T-helper 1 cell (primary cell): ENCODE data around the gene CFAP20DC.
"Not testable (repeated sequence)": the region's sequence is repeated elsewhere in the genome, so short reads cannot be mapped to it uniquely, and the experiment has no call there.

Experiments used
- DNase-seq, 5 donors: peaks; one replicate each; pipeline ENCODE4 v3.0.0-alpha.2; 2012 to 2020

Gene CFAP20DC

DNA sequence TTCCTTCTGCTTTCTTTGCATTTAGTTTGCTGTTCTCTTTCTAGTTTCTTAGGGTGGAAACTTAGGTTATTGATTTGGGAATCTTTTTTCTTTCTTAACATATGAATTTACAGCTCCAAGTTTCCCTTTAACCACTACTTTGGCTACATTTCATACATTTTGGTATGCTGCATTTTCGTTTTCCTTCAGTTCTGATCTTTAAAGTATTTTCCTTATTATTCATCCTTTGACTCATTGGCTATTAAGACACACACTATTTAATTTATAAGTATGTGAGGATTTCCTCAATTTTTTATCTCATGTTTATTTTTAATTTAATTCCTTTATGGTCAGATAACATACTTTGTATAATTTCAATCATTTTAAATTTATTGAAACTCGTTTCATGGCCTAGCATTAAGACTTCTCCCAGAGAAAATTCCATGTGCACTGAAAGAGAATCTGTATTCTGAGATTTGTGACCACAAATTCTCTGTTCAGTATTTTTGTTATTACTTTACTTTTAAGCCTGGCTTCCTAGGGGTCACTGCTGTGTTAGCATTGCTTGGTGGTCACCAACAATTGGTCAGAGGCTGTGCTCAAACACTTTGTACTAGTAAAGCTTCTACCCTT lies 87.7 kb downstream of the CFAP20DC start:
- no peak for DNase-seq

DNA sequence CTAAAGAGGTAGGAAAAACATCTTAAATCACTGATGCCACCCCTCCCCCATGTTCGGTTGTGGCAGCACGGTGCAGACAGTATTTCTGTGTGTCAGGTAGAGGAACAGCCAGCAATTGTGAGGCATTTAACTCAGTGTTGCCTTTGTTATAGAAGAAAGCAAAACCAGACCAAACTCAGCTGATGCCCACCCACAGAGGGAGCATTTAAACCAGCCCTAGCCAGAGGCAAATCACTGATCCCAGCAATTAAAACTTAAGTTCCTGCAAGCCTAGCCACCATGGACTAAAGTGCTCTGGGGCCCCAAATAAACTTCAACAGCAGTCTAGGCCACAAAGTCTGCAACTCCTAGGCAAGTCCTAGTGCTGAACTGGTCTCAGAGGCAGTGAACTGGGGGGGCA lies 94.5 kb downstream of the CFAP20DC start:
- DNase-seq, result no peak

- DNase-seq, result no peak
Observed at GRCh38 chr3:58953288-58953687, 96.5 kb downstream of the CFAP20DC start.

- DNase-seq, result no peak
Observed at GRCh38 chr3:58952128-58952917, 97.5 kb downstream of the CFAP20DC start.

DNA sequence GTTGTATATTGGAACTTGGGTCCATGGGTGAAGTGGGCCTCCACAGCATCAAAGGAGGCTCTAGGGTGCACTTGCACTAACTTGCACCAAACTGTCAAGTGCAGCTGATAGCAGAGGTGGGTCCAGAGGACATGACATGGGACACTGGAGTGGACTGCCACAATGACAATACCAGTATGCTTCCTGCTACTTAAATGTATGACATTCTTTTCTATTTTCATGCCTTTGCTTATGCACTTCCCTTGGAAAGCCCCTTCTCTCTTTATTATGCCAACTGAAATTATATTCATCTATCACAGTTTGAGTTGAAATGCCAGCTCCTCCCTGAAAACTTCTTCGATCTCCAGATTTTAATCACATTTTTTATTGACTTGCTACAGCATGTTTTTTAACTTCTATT lies 101.8 kb downstream of the CFAP20DC start:
- DNase-seq, result no peak

- DNase-seq, result no peak
Observed at GRCh38 chr3:58946875-58947274, 103.0 kb downstream of the CFAP20DC start.

DNA sequence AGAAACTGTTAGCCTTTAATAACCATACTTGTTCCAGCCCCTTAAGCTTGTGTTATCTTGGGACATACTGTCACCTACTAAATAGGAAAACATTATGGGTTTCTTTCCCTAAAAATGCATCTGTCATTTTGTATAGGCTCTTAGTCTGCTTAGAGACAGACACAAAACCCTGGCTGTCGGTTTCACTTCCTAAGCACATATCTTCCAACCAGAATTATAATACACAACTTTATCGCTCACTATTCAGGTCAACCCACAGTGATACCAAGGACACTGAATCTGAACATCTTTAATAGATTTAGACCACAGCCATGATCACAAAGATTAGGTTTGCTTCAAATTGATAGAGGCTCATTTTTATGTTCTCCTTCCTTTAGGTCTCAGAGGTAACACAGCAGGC lies 111.8 kb downstream of the CFAP20DC start:
- no peak for DNase-seq

GRCh38 chr3:58924578-58924977 lies 125.2 kb downstream of the CFAP20DC start:
- no peak for DNase-seq

- no peak for DNase-seq
Observed at GRCh38 chr3:58900386-58900785, 149.4 kb downstream of the CFAP20DC start.

DNA sequence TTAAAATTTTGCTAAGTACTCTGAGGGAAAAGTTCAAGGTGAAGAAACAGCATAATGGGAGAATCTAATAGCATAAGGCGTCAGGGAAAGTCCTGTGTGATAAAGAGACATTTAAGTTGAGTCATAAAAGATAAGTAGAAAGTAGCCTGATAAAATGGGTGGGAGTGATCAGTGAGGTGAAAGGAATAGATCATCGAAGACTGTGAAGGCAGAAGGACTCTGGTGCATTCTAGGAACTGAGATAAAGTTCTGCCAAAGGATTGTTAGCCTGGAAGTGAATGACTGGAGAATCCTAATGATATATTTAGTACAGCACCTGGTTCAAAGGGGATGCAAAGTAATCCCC lies 149.9 kb downstream of the CFAP20DC start:
- no peak for DNase-seq

DNA sequence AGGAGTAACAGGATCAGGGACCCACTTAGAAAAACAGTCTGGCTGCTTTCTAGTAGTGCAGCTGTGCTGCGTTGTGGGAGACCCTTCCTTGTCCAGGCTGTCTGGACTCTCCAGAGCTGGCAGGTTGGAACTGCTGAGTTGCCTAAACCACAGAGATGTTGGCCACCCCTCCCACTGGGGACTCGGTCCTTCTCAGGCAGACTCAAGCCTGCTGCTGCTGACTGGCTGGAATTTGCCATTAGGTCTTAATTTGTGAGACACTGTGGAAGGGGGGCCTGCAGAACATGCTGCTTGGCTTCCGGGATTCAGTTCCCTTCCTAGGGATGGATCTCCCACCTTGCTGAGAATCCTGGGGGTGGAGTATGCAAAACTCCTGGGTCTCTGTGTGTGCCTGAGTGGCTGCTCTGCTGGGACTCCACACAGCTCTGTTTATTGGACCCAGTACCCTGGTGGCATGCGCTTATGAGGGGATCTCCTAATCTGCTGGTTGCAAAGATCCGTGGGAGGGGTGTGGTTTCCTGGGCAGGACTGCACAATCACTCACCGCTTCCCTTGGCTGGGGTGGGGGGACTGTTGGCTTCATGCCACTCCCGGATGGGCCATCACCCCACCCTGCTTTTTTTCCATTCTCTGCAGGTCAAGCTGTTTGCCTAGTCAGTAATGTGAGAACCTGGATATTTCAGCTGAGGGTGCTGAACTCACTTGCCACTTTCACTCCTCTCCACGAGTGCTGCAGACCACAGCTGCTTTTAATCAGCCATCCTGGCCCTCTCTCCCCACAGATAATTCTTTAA lies 150.5 kb downstream of the CFAP20DC start:
- peak in 1 of 5 donors; percentile 44 for DNase-seq

- DNase-seq, result peak in 1 of 5 donors; percentile 27
Observed at GRCh38 chr3:58898513-58898912, 151.3 kb downstream of the CFAP20DC start.

DNA sequence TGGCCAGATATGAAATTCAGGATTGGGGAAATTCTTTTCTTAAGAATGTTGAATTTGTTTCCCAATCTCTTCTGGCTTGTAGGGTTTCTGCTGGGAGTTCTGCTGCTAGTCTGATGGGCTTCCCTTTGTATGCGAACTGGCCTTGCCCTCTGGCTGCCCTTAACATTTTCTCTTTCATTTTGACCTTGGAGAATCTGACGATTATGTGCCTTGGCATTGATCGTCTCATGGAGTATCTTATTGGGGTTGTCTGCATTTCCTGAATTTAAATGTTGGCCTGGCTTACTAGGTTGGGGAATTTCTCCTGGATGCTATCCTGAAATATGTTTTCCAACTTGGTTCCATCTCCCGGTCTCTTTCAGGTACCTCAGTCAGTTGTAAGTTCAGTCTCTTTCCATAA lies 152.2 kb downstream of the CFAP20DC start:
- no peak for DNase-seq

- not testable (repeated sequence) for DNase-seq
Observed at GRCh38 chr3:58895678-58896077, 154.1 kb downstream of the CFAP20DC start.

GRCh38 chr3:58892526-58892925 lies 157.3 kb downstream of the CFAP20DC start:
- not testable (repeated sequence) for DNase-seq

DNA sequence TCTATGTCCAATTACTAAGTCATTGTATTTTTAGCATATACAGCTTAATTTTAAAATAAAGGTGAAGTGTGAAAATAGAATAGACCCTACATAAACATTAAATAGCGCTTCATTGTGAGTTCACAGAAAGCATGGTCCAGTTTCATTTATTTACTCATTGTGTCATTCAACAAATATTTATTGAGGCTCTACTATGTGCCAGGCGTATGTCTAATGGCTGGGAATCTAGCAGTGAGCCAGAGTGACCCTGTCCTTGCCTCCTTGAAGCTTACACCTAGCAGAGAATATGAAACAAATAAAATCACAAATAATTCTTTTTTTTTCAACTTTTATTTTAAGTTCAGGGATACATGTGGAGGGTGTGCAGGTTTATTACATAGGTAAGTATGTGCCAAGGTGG lies 161.7 kb downstream of the CFAP20DC start:
- DNase-seq, result no peak

DNA sequence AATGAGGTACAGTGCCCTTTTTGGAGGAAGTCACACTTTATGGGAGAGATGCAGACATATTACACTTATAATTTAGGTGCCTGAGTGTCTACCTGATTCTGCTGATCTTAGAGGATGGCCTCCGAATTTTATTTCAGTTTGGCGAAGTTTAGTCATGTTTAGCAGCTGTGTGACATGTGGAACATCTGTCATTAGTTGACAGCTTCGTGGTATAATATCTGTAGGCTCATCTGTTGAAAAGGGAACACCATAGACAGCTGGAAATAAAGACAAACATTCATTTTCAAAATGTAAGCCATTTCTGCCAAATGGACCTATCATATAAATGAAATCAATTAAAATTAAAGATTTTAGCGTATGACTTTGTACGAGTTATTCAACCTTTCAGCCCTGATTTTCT lies 165.4 kb downstream of the CFAP20DC start:
- no peak for DNase-seq

GRCh38 chr3:58880182-58880581 lies 169.6 kb downstream of the CFAP20DC start:
- DNase-seq, result no peak

GRCh38 chr3:58874795-58875194 lies 175.0 kb downstream of the CFAP20DC start:
- DNase-seq, result peak in 1 of 5 donors; percentile 65

GRCh38 chr3:58874248-58874741 lies 175.5 kb downstream of the CFAP20DC start:
- peak in 1 of 5 donors; percentile 51 for DNase-seq

GRCh38 chr3:58868097-58868779 lies 181.6 kb downstream of the CFAP20DC start:
- no peak for DNase-seq

DNA sequence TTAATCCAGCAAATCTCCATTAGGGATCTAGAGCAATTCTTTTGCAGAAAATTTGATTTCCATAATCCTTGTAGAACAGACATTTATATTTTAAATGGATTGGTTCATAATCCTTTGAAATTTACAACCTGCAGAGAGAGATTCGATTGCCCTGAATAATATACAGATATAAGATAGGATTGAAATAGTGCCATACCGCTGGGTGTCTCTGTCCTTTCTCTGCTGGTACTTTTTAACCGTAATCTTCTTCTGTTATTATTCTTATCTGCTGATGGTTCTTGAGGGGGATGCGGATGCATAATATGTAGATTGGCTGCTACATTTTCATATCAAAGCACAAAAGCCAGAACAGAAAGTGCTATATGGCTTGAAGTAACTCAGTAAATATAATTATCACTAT lies 182.2 kb downstream of the CFAP20DC start:
- DNase-seq, result no peak

DNA sequence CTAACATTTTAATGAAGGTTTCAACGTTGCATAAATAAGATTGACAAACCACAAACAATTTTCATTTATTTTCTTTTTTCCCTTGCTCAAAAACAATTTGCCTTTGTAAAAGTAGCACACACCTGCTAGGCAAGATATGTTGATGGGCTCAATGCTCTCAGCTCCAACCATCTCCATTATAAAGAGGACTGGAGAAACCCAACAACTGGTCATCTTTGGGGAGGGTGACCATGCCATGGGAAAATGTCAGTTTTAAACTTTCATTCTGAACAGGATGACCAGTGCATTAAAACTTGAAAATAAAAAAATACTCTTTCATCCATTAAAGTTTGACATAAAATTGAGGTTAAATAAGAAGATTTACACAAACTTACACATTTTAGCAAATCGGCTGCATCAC lies 183.7 kb downstream of the CFAP20DC start:
- DNase-seq, result no peak
